ENCODE data around the gene EPB41L3.
"Not testable (repeated sequence)": the region's sequence is repeated elsewhere in the genome, so short reads cannot be mapped to it uniquely, and the experiment has no call there.

EPB41L3 gene

DNA sequence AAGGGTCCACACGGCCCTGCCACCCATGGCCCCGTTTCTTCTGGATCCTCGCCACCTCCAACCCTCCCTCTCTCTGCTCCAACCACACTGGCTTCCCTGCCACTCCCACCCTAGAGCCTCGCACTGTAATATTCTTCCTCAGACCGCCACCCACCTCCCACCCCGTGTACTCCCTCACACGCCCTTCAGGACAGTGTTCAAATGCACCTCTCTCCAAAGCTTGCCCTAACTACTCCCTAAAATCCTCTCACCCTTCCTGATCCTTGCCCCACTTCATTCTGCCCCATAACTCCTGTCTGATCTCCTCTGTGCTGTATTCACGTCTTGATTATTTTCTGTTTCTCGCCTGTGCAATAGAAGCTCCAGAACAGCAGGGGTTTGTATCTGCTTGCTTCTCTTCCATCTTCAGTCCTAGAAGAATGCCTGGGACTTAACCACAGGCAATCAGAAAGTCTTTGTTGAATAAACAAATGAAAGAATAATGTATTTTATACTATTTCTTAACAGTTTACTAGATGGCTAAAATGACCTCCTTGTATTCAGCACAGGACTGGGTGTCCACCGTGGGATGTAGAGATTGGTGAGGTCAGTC, 25.5 kb downstream of the EPB41L3 start:
- Histone ChIP-seq H3K36me3 (ENCODE audit: control insufficient read depth in 2 of 2, insufficient read depth in 2 of 2, low read length in 2 of 2) (no peaks in the 10 kb centered on the region), H3K4me1 (ENCODE audit: control insufficient read depth in 2 of 2, insufficient read depth in 2 of 2, low read length in 2 of 2) (no peaks in the 10 kb centered on the region), H3K27ac (ENCODE audit: low read depth in 2 of 2, low read length in 2 of 2) (no peak overlapping the region), H3K4me3 (ENCODE audit: low read length in 2 of 2) (no peak overlapping the region), H3K27me3 (ENCODE audit: control insufficient read depth in 2 of 2, insufficient read depth in 2 of 2, low read length in 2 of 2) (no peaks in the 10 kb centered on the region), H3K9ac (ENCODE audit: low read depth in 1 of 2, low read length in 2 of 2) (no peak overlapping the region), H3K9me3 (ENCODE audit: control insufficient read depth in 2 of 2, low read length in 2 of 2) (no peaks in the 10 kb centered on the region)

DNA sequence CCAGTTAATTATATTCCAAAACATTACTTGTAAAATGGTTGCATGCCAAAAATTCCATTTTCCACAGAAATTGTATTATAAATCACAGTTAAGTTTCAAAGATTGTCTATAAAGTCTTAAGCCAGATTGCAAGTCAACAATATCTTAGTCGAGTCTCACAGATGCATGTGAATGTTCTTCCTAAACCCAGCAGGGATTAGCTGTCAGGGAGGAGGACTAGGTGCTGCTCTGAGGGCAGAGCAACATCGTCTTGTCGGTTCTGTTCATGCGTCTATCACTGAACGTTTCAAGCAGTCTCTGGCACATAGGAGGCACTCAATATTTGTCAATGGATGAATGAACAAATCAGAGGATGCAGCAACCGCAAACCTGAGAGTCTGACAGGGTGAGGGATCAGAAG, 27.0 kb downstream of the EPB41L3 start:
- no peak overlapping the region for H3K4me3 ChIP-seq (ENCODE audit: low read length in 2 of 2)
- H3K36me3 ChIP-seq (ENCODE audit: control insufficient read depth in 2 of 2, insufficient read depth in 2 of 2, low read length in 2 of 2): no peaks in the 10 kb centered on the region
- H3K9me3 ChIP-seq (ENCODE audit: control insufficient read depth in 2 of 2, low read length in 2 of 2): no peaks in the 10 kb centered on the region
- no peak overlapping the region for H3K27ac ChIP-seq (ENCODE audit: low read depth in 2 of 2, low read length in 2 of 2)
- H3K4me1 ChIP-seq (ENCODE audit: control insufficient read depth in 2 of 2, insufficient read depth in 2 of 2, low read length in 2 of 2): no peaks in the 10 kb centered on the region
- no peaks in the 10 kb centered on the region for H3K27me3 ChIP-seq (ENCODE audit: control insufficient read depth in 2 of 2, insufficient read depth in 2 of 2, low read length in 2 of 2)
- H3K9ac ChIP-seq (ENCODE audit: low read depth in 1 of 2, low read length in 2 of 2): no peak overlapping the region

DNA sequence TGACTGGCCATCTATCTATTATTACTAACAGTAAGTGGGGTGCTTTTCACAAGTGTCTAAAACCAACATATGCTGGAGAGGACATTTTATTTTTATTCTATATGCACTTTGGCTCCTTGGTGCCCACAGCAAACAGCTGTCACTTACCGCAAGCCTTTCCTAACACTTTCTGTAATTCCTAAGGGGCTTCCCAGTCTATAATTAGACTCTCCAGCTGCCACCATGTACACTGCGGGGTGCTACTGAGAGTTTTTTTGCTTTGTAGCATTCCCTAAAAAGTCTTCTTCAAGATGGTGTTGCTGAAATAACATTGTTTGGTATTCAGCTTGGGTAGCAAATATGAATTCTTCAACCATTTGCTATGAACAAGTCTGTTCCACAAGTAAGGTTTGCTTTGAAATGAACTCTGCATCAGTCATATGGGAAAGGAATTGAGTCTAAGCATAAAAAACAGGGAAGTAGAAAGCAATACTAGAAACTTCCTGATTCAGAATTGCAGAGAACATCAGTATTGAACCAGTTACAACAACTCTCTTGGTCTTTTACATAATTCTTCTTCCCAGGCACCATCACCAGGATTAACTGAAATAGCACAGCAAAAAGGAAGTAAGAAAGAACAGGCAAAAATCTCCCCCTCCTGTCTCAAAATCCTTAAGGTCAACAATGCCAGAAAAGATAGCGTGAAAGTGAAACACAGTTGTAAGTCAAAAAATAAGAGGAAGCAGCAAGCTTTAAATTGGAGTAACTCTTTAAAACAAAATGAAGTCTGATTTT, 28.6 kb downstream of the EPB41L3 start:
- no peaks in the 10 kb centered on the region for H3K4me1 ChIP-seq (ENCODE audit: control insufficient read depth in 2 of 2, insufficient read depth in 2 of 2, low read length in 2 of 2)
- no peaks in the 10 kb centered on the region for H3K36me3 ChIP-seq (ENCODE audit: control insufficient read depth in 2 of 2, insufficient read depth in 2 of 2, low read length in 2 of 2)
- peak overlapping the region in 1 of 2 donors; percentile 39 for H3K4me3 ChIP-seq (ENCODE audit: low read length in 2 of 2)
- no peaks in the 10 kb centered on the region for H3K9me3 ChIP-seq (ENCODE audit: control insufficient read depth in 2 of 2, low read length in 2 of 2)
- no peaks in the 10 kb centered on the region for H3K27me3 ChIP-seq (ENCODE audit: control insufficient read depth in 2 of 2, insufficient read depth in 2 of 2, low read length in 2 of 2)
- H3K27ac ChIP-seq (ENCODE audit: low read depth in 2 of 2, low read length in 2 of 2): peak overlapping the region in 1 of 2 donors; percentile 49
- H3K9ac ChIP-seq (ENCODE audit: low read depth in 1 of 2, low read length in 2 of 2): no peak overlapping the region

DNA sequence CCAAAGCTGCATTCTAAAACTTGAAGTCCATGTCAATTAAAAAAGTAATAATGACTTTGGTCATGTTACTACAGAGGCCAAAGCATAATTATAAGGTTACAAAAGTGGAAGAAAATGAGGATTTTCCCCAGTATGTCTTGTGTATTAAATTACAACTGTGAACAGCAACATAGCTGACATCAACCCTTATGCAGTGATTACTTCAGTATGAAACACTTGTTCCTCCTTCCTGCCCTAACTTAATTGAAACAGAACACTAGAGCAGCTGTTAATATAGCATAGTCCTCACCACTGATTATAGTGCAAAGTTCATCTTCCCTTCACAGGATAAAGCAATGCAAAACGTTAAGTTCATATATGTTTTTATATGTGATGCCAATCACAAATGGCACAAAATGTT, 29.9 kb downstream of the EPB41L3 start:
- Histone ChIP-seq H3K27me3 (ENCODE audit: control insufficient read depth in 2 of 2, insufficient read depth in 2 of 2, low read length in 2 of 2) (no peaks in the 10 kb centered on the region), H3K9ac (ENCODE audit: low read depth in 1 of 2, low read length in 2 of 2) (no peak overlapping the region), H3K27ac (ENCODE audit: low read depth in 2 of 2, low read length in 2 of 2) (no peak overlapping the region), H3K36me3 (ENCODE audit: control insufficient read depth in 2 of 2, insufficient read depth in 2 of 2, low read length in 2 of 2) (no peaks in the 10 kb centered on the region), H3K4me3 (ENCODE audit: low read length in 2 of 2) (no peak overlapping the region), H3K4me1 (ENCODE audit: control insufficient read depth in 2 of 2, insufficient read depth in 2 of 2, low read length in 2 of 2) (no peaks in the 10 kb centered on the region), H3K9me3 (ENCODE audit: control insufficient read depth in 2 of 2, low read length in 2 of 2) (no peaks in the 10 kb centered on the region)

DNA sequence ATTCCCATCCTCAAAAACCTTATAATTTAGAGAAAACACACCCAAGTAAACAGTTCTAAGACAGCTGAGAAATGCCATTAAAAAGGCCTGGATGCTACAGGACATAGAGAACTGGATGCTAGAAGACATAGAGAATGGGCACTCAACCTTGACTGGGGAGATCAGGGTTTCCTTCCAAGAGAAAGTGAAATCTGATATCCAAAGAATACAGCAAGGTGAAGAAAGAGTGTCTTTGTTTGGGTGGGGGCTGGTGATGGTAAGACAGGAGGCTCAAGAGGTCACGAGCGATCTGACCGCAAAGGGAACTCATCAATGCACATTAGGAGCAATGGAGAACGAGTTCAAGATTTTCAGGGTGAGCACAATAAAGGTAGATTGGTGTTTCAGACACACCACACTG, 31.6 kb downstream of the EPB41L3 start:
- Histone ChIP-seq H3K9me3 (ENCODE audit: control insufficient read depth in 2 of 2, low read length in 2 of 2) (no peaks in the 10 kb centered on the region), H3K4me3 (ENCODE audit: low read length in 2 of 2) (no peak overlapping the region), H3K36me3 (ENCODE audit: control insufficient read depth in 2 of 2, insufficient read depth in 2 of 2, low read length in 2 of 2) (no peaks in the 10 kb centered on the region), H3K9ac (ENCODE audit: low read depth in 1 of 2, low read length in 2 of 2) (no peak overlapping the region), H3K27ac (ENCODE audit: low read depth in 2 of 2, low read length in 2 of 2) (no peak overlapping the region), H3K27me3 (ENCODE audit: control insufficient read depth in 2 of 2, insufficient read depth in 2 of 2, low read length in 2 of 2) (no peaks in the 10 kb centered on the region), H3K4me1 (ENCODE audit: control insufficient read depth in 2 of 2, insufficient read depth in 2 of 2, low read length in 2 of 2) (no peaks in the 10 kb centered on the region)

DNA sequence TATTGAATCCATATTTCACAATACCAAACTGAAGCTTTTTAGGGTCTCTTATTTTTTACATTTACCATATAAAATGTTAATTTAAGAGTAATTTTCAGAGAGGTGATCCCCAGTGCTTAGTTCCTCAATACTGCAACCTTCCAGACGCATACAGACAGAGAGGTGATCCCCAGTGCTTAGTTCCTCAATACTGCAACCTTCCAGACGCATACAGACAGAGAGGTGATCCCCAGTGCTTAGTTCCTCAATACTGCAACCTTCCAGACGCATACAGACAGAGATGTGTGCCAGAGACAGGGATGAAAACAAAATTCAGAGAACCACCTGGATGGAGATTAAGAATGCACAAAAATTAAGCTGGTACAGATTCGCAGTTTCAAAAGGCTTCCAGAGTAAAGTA, 32.3 kb downstream of the EPB41L3 start:
- not testable (repeated sequence) for H3K4me1 ChIP-seq (ENCODE audit: control insufficient read depth in 2 of 2, insufficient read depth in 2 of 2, low read length in 2 of 2)

DNA sequence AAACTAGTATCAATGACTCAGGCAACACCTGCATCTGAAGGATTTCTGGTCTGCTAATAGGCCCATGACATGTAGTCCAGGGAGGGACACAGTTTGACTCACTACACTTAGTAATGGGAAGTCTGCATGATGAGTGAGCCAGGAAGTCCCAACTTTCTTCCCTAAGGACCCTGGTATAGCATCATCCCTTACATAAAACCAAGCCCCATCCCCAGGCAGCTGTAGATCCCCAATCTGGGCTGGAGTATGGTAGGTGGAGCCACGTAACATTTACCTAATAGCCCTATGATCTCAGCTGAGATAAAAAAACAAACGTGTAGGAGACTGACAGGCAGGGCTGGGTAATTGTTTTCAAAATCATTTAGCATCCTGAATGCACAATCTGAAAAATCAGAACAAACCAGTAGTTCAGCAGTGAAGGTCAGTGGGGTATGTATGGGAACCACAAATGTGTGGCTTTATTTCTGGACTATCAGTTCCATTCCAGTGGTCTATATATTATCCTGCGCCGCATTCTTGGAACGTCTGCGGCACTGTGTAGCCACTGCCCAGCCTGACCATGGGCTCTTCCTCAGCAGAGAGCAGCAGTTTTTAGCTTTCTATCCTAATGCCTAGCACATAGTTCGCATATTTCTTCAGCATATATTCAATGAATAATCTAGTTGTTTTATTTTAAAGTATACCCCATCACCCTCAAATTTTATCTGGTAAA, 33.5 kb downstream of the EPB41L3 start:
- Histone ChIP-seq H3K4me1 (ENCODE audit: control insufficient read depth in 2 of 2, insufficient read depth in 2 of 2, low read length in 2 of 2) (no peaks in the 10 kb centered on the region), H3K27me3 (ENCODE audit: control insufficient read depth in 2 of 2, insufficient read depth in 2 of 2, low read length in 2 of 2) (no peaks in the 10 kb centered on the region), H3K27ac (ENCODE audit: low read depth in 2 of 2, low read length in 2 of 2) (no peak overlapping the region), H3K4me3 (ENCODE audit: low read length in 2 of 2) (no peak overlapping the region), H3K36me3 (ENCODE audit: control insufficient read depth in 2 of 2, insufficient read depth in 2 of 2, low read length in 2 of 2) (no peaks in the 10 kb centered on the region), H3K9me3 (ENCODE audit: control insufficient read depth in 2 of 2, low read length in 2 of 2) (no peaks in the 10 kb centered on the region), H3K9ac (ENCODE audit: low read depth in 1 of 2, low read length in 2 of 2) (no peak overlapping the region)

More for the DNA sequence above, 32.3 kb downstream of the EPB41L3 start:
- not testable (repeated sequence) for H3K27ac ChIP-seq (ENCODE audit: low read depth in 2 of 2, low read length in 2 of 2); H3K36me3 ChIP-seq (ENCODE audit: control insufficient read depth in 2 of 2, insufficient read depth in 2 of 2, low read length in 2 of 2); H3K4me3 ChIP-seq (ENCODE audit: low read length in 2 of 2); H3K9ac ChIP-seq (ENCODE audit: low read depth in 1 of 2, low read length in 2 of 2); H3K9me3 ChIP-seq (ENCODE audit: control insufficient read depth in 2 of 2, low read length in 2 of 2); H3K27me3 ChIP-seq (ENCODE audit: control insufficient read depth in 2 of 2, insufficient read depth in 2 of 2, low read length in 2 of 2)

DNA sequence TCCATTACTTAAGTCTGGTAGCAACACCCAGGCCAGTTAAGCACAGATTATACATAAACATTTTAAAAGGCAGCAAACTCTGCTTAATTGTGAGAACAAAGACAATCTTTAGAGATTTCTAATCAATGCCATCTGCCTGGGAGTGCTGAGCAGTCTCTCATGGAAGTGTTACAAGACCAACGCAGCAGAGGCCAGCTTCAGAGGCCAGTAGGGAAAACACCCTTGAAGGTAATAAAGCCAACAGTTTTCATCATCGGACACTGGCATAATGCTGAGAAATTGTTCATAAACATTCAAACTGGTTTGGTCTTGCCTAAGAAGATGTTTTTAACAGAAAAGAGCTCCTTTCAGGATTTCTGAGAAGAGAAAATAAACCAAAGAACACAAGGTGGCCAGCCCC, 35.0 kb downstream of the EPB41L3 start:
- Histone ChIP-seq H3K36me3 (ENCODE audit: control insufficient read depth in 2 of 2, insufficient read depth in 2 of 2, low read length in 2 of 2) (no peaks in the 10 kb centered on the region), H3K27me3 (ENCODE audit: control insufficient read depth in 2 of 2, insufficient read depth in 2 of 2, low read length in 2 of 2) (no peaks in the 10 kb centered on the region), H3K4me3 (ENCODE audit: low read length in 2 of 2) (no peak overlapping the region), H3K4me1 (ENCODE audit: control insufficient read depth in 2 of 2, insufficient read depth in 2 of 2, low read length in 2 of 2) (no peaks in the 10 kb centered on the region), H3K9me3 (ENCODE audit: control insufficient read depth in 2 of 2, low read length in 2 of 2) (no peaks in the 10 kb centered on the region), H3K9ac (ENCODE audit: low read depth in 1 of 2, low read length in 2 of 2) (no peak overlapping the region), H3K27ac (ENCODE audit: low read depth in 2 of 2, low read length in 2 of 2) (no peak overlapping the region)

DNA sequence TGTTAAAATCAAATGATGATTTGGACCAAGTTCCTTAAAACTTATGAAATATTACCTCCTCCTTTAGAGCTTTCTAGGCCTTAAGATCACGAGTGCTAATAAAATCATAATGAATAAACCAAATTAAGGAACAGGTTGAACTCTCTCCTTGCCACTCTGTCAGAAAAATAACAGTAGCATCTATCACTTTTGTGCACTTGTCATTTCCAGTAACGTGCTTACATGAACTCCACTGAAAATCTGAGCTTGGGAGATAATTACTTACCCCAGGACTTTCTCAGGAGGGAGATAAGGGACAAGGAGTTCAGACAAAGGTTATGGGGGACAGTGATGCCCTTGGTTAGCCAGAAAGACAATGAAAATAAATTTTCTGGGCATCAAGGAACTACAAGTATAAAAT, 36.0 kb downstream of the EPB41L3 start:
- H3K4me3 ChIP-seq (ENCODE audit: low read length in 2 of 2): no peak overlapping the region
- H3K4me1 ChIP-seq (ENCODE audit: control insufficient read depth in 2 of 2, insufficient read depth in 2 of 2, low read length in 2 of 2): no peaks in the 10 kb centered on the region
- H3K9ac ChIP-seq (ENCODE audit: low read depth in 1 of 2, low read length in 2 of 2): no peak overlapping the region
- no peaks in the 10 kb centered on the region for H3K27me3 ChIP-seq (ENCODE audit: control insufficient read depth in 2 of 2, insufficient read depth in 2 of 2, low read length in 2 of 2)
- H3K36me3 ChIP-seq (ENCODE audit: control insufficient read depth in 2 of 2, insufficient read depth in 2 of 2, low read length in 2 of 2): no peaks in the 10 kb centered on the region
- no peak overlapping the region for H3K27ac ChIP-seq (ENCODE audit: low read depth in 2 of 2, low read length in 2 of 2)
- H3K9me3 ChIP-seq (ENCODE audit: control insufficient read depth in 2 of 2, low read length in 2 of 2): no peaks in the 10 kb centered on the region

DNA sequence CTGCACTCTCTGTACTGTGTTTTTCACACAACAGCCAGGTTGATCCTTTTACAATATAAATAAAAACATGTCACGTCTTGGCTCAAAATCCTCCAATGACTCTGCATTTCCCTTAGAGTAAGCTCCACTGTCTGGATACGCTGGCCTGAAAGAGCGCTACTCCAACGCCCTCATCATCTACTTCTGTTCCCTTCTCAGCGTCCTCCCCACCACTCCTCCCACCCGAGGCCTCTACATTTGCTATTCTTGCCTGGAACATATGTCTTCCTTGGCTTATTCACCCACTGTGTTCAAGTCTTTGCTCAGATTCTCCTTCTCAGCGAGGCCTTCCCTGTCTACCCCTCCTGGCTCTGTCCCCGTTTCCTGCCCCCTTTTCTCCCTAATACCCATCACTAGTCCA, 37.6 kb downstream of the EPB41L3 start:
- H3K9me3 ChIP-seq (ENCODE audit: control insufficient read depth in 2 of 2, low read length in 2 of 2): no peaks in the 10 kb centered on the region
- H3K4me1 ChIP-seq (ENCODE audit: control insufficient read depth in 2 of 2, insufficient read depth in 2 of 2, low read length in 2 of 2): no peaks in the 10 kb centered on the region
- no peak overlapping the region for H3K9ac ChIP-seq (ENCODE audit: low read depth in 1 of 2, low read length in 2 of 2)
- no peaks in the 10 kb centered on the region for H3K36me3 ChIP-seq (ENCODE audit: control insufficient read depth in 2 of 2, insufficient read depth in 2 of 2, low read length in 2 of 2)
- H3K27ac ChIP-seq (ENCODE audit: low read depth in 2 of 2, low read length in 2 of 2): no peak overlapping the region
- no peak overlapping the region for H3K4me3 ChIP-seq (ENCODE audit: low read length in 2 of 2)
- no peaks in the 10 kb centered on the region for H3K27me3 ChIP-seq (ENCODE audit: control insufficient read depth in 2 of 2, insufficient read depth in 2 of 2, low read length in 2 of 2)
